RWPE2 (cell line): ENCODE results near the gene SMCO4.

Experiments
- ATAC-seq: fragments of 200-7000 bp; cut with Tn5 transposase; 3 replicates; pipeline ENCODE4 v1.9.1; 2021; ENCODE audit warnings: low read depth
- DNase-seq: peaks from one replicate; pipeline ENCODE4 v3.0.0-alpha.2; 2020; ENCODE audit warnings: low spot score
- H3K27ac ChIP-seq: fragments of 450-650 bp; 2 replicates; pipeline ENCODE4 v1.5.1; 2017; ENCODE audit warnings: mild to moderate bottlenecking; ENCODE audit not compliant: poor library complexity, severe bottlenecking
- H3K27me3 ChIP-seq: fragments of 250-450 bp; sonication (Bioruptor Pico); 2 replicates; pipeline ENCODE4 v1.5.1; 2021; ENCODE audit warnings: mild to moderate bottlenecking, moderate library complexity; ENCODE audit not compliant: insufficient read depth, poor library complexity, severe bottlenecking
- H3K36me3 ChIP-seq: fragments of 250-450 bp; sonication (Bioruptor Pico); 2 replicates; pipeline ENCODE4 v1.5.1; 2020; ENCODE audit warnings: low read depth, mild to moderate bottlenecking, moderate library complexity
- H3K4me1 ChIP-seq: fragments of 250-450 bp; sonication (Bioruptor Pico); 2 replicates; pipeline ENCODE4 v1.5.1; 2021; ENCODE audit warnings: mild to moderate bottlenecking, moderate library complexity; ENCODE audit not compliant: insufficient read depth, poor library complexity, severe bottlenecking
- H3K4me3 ChIP-seq: fragments of 250-450 bp; sonication (Bioruptor Pico); 2 replicates; pipeline ENCODE4 v1.5.1; 2021; ENCODE audit warnings: mild to moderate bottlenecking, moderate library complexity; ENCODE audit not compliant: severe bottlenecking
- H3K9me3 ChIP-seq: fragments of 250-450 bp; sonication (Bioruptor Pico); 2 replicates; pipeline ENCODE4 v1.5.1; 2021; ENCODE audit warnings: mild to moderate bottlenecking, moderate library complexity; ENCODE audit not compliant: severe bottlenecking
- CTCF ChIP-seq: fragments of 450-650 bp; IDR thresholded peaks from one replicate; pipeline ENCODE4 v1.5.1; 2017; ENCODE audit warnings: mild to moderate bottlenecking, moderate library complexity; ENCODE audit not compliant: poor library complexity, severe bottlenecking

The SMCO4 gene

GRCh38 chr11:93490996-93491618, 52.1 kb downstream of the SMCO4 start:
- no peaks in the 10 kb centered on the region for H3K4me1 ChIP-seq
- no peak overlapping the region for H3K27ac ChIP-seq
- H3K4me3 ChIP-seq: no peak overlapping the region
- H3K27me3 ChIP-seq: no peaks in the 10 kb centered on the region
- ATAC-seq (no peak), DNase-seq (no peak)
- no peak for TF ChIP-seq CTCF
- H3K36me3 ChIP-seq: no peaks in the 10 kb centered on the region
- no peaks in the 10 kb centered on the region for H3K9me3 ChIP-seq

- Histone ChIP-seq H3K9me3 (no peaks in the 10 kb centered on the region), H3K27ac (no peak overlapping the region), H3K4me3 (no peak overlapping the region), H3K36me3 (no peaks in the 10 kb centered on the region), H3K4me1 (no peaks in the 10 kb centered on the region), H3K27me3 (no peaks in the 10 kb centered on the region)
- TF ChIP-seq CTCF: no peak
- ATAC-seq (no peak), DNase-seq (no peak)
Measured at GRCh38 chr11:93489841-93490240, 53.4 kb downstream of the SMCO4 start.

GRCh38 chr11:93487032-93487483, 56.1 kb downstream of the SMCO4 start:
- Histone ChIP-seq H3K4me1 (no peaks in the 10 kb centered on the region), H3K27me3 (no peaks in the 10 kb centered on the region), H3K36me3 (no peaks in the 10 kb centered on the region), H3K9me3 (no peaks in the 10 kb centered on the region), H3K4me3 (no peak overlapping the region), H3K27ac (no peak overlapping the region)
- DNase-seq (no peak), ATAC-seq (no peak)
- TF ChIP-seq CTCF: no peak

- H3K27ac ChIP-seq: no peak overlapping the region
- no peaks in the 10 kb centered on the region for H3K27me3 ChIP-seq
- H3K36me3 ChIP-seq: no peaks in the 10 kb centered on the region
- ATAC-seq: no peak
- H3K9me3 ChIP-seq: no peaks in the 10 kb centered on the region
- H3K4me3 ChIP-seq: no peak overlapping the region
- TF ChIP-seq CTCF: no peak
- H3K4me1 ChIP-seq: peaks cover 10% of the 10 kb centered on the region
- no peak for DNase-seq
Measured at GRCh38 chr11:93485983-93486382, 57.2 kb downstream of the SMCO4 start.

- H3K27ac ChIP-seq: no peak overlapping the region
- H3K27me3 ChIP-seq: no peaks in the 10 kb centered on the region
- H3K36me3 ChIP-seq: no peaks in the 10 kb centered on the region
- DNase-seq (no peak), ATAC-seq (no peak)
- no peak overlapping the region for H3K4me3 ChIP-seq
- no peak for TF ChIP-seq CTCF
- H3K9me3 ChIP-seq: no peaks in the 10 kb centered on the region
- H3K4me1 ChIP-seq: peaks cover 10% of the 10 kb centered on the region
Measured at GRCh38 chr11:93484716-93485115, 58.5 kb downstream of the SMCO4 start.
